ENCODE results near the gene DHRS3.
"Not testable (repeated sequence)": the region's sequence is repeated elsewhere in the genome, so short reads cannot be mapped to it uniquely, and the experiment has no call there.

DHRS3 gene

DNA sequence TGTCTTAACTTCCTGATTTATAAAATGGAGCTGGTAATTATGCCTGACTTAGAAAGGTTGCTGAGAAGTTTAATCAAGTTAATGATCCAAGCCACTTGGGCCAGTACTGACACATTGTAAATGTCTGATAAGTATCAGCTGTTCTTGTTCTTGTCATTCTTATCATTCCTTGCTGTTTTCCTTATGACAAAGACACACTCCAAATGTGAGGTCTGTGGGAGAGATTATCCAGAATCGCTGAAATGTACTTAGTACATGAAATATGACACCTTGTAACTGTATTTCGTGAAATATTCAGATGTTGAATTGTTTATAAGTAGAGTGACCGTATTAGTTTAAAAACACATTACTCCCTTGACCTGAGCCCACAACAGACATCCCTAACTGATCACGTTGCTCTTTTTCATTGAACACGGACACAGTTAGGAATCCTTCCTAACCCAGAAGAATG is 32.0 kb upstream of the DHRS3 start:
- no peaks in the 10 kb centered on the region for H3K9me3 Mint-ChIP-seq
- no peaks in the 10 kb centered on the region for H3K4me1 Mint-ChIP-seq
- H3K27ac Mint-ChIP-seq = no peak overlapping the region
- CTCF ChIA-PET = interaction anchor here (0.9 to 3.3 kb wide), 2 partner anchors 9 to 377 kb away, joined by 3 to 14 read pairs; no protein-coding TSS in a partner anchor
- no peaks in the 10 kb centered on the region for H3K36me3 Mint-ChIP-seq
- no peak for DNase-seq
- H3K27me3 Mint-ChIP-seq = peaks cover 52% of the 10 kb centered on the region
- H3K4me3 Mint-ChIP-seq = no peak overlapping the region

DNA sequence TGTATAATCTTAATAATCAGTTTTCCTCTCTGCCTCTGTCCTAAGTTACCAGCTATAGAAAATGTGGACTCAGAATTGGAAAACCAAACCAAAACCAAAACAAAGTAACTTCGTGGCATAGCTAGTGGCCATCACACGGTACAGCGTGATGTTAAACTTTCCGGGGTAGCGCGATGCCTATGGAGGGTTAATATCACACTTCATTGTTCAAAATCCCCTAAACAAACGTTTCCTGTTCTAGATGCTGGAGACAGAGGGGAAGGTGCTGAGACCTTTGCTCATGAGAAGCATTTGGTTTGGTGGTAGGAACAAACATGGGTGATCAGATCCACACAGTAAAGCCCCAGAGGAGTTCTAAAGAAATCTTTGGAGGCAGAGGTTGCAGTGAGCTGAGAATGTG is 30.7 kb upstream of the DHRS3 start:
- no peaks in the 10 kb centered on the region for H3K9me3 Mint-ChIP-seq

DNA sequence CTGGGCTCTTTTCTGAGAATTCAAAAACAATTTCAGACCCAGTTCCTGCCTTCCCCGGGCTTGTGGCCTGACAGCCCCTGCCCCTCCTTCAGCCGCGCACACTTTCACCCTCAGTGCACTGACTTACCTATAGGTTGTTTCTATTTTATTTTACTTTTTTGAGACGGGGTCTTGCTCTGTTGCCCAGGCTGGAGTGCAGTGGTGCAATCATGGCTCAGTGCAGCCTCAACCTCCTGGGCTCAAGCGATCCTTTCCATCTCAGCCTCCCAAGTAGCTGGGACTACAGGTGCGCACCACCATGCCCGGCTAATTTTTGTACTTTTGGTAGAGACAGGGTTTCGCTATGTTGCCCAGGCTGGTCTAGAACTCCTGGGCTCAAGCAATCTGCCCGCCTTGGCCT is 27.4 kb upstream of the DHRS3 start:
- H3K36me3 Mint-ChIP-seq, H3K27ac Mint-ChIP-seq, H3K4me1 Mint-ChIP-seq, DNase-seq, H3K4me3 Mint-ChIP-seq: not testable (repeated sequence)
- Mint-ChIP-seq H3K9me3 (peaks cover 15% of the 10 kb centered on the region), H3K27me3 (peaks cover 48% of the 10 kb centered on the region)
- CTCF ChIA-PET = interaction anchor here (2.1 kb wide), 1 partner anchor 14 kb away, joined by 7 read pairs; no protein-coding TSS in a partner anchor

More for the DNA sequence above, 30.7 kb upstream of the DHRS3 start:
- Mint-ChIP-seq H3K4me3 (no peak overlapping the region), H3K4me1 (no peaks in the 10 kb centered on the region), H3K36me3 (no peaks in the 10 kb centered on the region), H3K27me3 (peaks cover 65% of the 10 kb centered on the region), H3K27ac (no peak overlapping the region)
- no peak for DNase-seq
- CTCF ChIA-PET = interaction anchor here (3.3 kb wide), 1 partner anchor 10 kb away, joined by 14 read pairs; no protein-coding TSS in a partner anchor

DNA sequence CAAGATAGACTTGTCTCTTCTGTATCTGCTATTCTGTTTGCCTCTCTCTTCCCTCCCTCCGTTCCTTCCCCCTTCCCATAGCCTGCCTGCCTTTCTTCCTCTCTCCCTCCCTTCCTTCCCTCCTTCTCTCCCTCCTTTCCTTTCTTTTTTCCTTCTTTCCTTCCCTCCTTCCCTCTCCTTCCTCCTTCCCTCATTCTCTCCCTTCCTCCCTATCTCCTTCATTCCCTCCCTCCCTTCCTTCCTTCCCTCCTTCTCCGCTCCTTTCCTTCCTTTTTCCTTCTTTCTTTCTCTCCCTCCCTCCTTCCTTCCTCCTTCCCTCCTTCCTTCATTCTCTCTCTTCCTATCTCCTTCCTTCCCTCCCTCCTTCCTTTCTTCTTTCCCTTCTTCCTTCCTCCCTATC is 26.8 kb upstream of the DHRS3 start:
- Mint-ChIP-seq H3K27me3 (peaks cover 45% of the 10 kb centered on the region), H3K4me3 (no peak overlapping the region)
- DNase-seq = no peak

DNA sequence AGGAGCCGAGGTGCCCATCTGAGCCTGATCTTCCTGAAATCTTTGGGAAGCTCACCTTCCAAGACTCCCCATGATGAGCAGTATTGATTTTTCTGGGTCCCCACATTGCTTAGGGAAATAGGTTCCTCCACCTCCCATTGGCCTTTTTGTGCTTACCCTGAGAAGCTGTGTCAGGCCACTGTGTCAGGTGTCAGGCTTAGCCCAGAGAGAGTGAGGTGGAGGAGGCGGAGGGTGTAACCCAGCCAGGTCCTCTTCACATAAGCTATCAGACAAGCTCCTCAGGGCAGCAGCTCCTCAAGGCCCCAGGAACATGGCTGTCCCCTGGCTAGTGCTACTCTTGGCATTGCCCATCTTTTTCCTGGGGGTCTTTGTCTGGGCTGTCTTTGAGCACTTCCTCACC is 26.2 kb upstream of the DHRS3 start:
- peaks cover 43% of the 10 kb centered on the region for H3K27me3 Mint-ChIP-seq
- no peaks in the 10 kb centered on the region for H3K4me1 Mint-ChIP-seq
- DNase-seq = no peak
- H3K9me3 Mint-ChIP-seq = peaks cover 26% of the 10 kb centered on the region
- no peak overlapping the region for H3K27ac Mint-ChIP-seq
- CTCF ChIA-PET = interaction anchor here (0.9 to 1.2 kb wide), 2 partner anchors 15 to 371 kb away, joined by 3 to 4 read pairs; no protein-coding TSS in a partner anchor
- peaks cover 11% of the 10 kb centered on the region for H3K36me3 Mint-ChIP-seq
- no peak overlapping the region for H3K4me3 Mint-ChIP-seq

More for the DNA sequence above, 26.8 kb upstream of the DHRS3 start:
- Mint-ChIP-seq H3K36me3 (peaks cover 9% of the 10 kb centered on the region), H3K9me3 (peaks cover 21% of the 10 kb centered on the region), H3K4me1 (no peaks in the 10 kb centered on the region), H3K27ac (no peak overlapping the region)
- CTCF ChIA-PET = interaction anchor here (0.9 to 1.2 kb wide), 2 partner anchors 14 to 372 kb away, joined by 3 to 4 read pairs; no protein-coding TSS in a partner anchor

DNA sequence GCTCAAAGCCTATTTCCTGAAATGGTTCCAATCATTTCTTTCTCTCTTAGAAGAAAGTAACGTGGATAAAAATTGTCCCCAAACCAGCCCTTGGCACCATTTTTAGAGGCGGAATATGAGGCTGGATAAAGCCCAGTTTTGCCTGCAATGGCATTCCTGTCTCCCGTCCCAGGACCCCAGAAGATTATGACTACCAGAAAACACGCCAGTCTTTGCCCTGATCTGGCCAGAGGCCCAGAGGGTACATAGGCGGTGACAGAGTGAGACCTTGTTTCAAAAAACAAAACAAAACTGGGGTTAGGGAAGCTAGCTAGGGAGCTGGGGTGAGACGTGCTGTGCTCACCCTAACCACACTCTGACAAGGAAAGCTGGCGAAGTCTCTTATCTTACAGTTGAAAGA is 25.8 kb upstream of the DHRS3 start, which contains the start of gene AADACL4:
Gene AADACL4, plus strand, starts transcription at position 301 of the 400 bp plus-strand sequence. CDS start 462 bp downstream, outside the sequence.
- CTCF ChIA-PET = interaction anchor here (0.9 to 1.2 kb wide), 2 partner anchors 15 to 371 kb away, joined by 3 to 4 read pairs; no protein-coding TSS in a partner anchor
- Mint-ChIP-seq H3K4me1 (no peaks in the 10 kb centered on the region), H3K9me3 (peaks cover 28% of the 10 kb centered on the region), H3K36me3 (peaks cover 11% of the 10 kb centered on the region), H3K27ac (no peak within 1 kb of the TSS), H3K27me3 (peaks cover 41% of the 10 kb centered on the region), H3K4me3 (no peak within 1 kb of the TSS)
- DNase-seq = no peak

DNA sequence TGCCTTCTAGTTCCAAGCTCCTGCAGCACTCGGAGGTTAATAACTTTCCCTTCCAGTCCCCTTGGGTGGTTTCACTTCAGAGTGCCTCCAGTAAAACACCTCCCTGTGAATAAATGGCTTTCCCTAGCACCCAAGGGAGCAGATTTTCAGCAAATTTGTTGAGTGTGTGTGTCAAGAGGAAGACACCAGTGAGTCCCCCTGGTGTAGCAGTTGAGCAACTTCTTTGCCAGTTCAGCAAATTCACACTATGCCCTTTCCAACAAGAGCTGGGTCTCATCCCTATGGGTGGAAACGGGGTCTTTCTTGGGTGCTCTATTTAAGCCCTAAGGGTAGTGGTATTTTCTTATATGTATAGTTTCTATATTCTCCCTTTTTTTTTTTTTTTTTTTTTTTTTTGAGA is 25.1 kb upstream of the DHRS3 start:
- H3K4me3 Mint-ChIP-seq = no peak overlapping the region
- H3K36me3 Mint-ChIP-seq = peaks cover 11% of the 10 kb centered on the region
- CTCF ChIA-PET = no interaction called here
- no peaks in the 10 kb centered on the region for H3K4me1 Mint-ChIP-seq
- peaks cover 28% of the 10 kb centered on the region for H3K9me3 Mint-ChIP-seq
- H3K27ac Mint-ChIP-seq = no peak overlapping the region
- DNase-seq = no peak
- H3K27me3 Mint-ChIP-seq = peaks cover 40% of the 10 kb centered on the region

DNA sequence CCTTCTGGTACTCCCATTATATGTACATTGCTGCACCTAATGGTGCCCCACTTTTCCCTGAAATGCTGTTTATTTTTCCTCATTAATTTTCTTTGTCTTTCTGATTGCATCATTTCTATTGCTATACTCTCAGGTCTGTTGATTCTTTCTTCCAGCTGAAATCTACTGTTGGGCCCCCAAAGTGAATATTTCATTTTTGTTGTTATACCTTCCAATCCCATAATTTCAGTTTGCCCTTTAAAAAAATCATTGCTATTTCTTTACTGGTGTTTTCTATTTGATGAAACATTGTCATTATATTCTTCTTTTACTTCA is 22.9 kb upstream of the DHRS3 start:
- H3K36me3 Mint-ChIP-seq = peaks cover 11% of the 10 kb centered on the region
- H3K4me3 Mint-ChIP-seq = no peak overlapping the region
- no peaks in the 10 kb centered on the region for H3K4me1 Mint-ChIP-seq
- H3K27me3 Mint-ChIP-seq = peaks cover 29% of the 10 kb centered on the region
- H3K9me3 Mint-ChIP-seq = peaks cover 28% of the 10 kb centered on the region
- CTCF ChIA-PET = interaction anchor here (0.6 to 2.5 kb wide), 3 partner anchors 18 to 338 kb away, joined by 3 to 7 read pairs (median 3); no protein-coding TSS in a partner anchor
- no peak for DNase-seq
- H3K27ac Mint-ChIP-seq = no peak overlapping the region

DNA sequence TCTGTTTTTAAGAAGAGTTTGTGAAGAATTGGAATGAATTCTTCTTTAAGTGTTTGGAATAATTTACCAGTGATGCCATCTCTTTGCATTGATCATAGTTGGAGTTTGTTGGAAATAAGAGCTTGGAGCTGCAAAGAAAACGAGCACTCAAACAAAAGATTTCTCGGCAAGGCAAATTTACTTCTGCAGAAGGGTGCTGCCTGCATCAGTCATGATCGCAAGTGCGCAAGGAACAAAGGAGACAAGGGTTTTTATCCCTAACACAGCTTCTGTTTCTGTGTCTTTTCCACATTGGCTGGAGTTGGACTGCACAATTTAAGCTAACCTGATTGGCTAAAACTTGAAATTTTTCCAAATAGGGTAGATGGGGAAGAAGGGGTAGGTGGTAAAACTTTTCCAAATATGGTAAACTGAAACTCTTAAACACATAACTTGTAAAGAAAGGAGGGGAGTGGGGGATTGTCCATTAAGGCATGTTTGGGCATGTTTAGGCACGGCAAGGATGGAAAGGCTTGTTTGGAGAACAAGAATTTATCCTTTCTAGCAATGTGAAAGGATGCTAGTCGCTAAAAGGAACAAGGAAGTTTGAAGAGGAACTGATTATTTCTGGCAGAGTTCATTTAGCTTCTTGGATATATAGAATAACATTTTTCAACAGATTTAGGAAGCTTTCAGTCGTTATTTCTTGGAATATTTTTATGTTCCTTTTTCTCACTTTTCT is 22.4 kb upstream of the DHRS3 start:
- no peak overlapping the region for H3K27ac Mint-ChIP-seq
- peaks cover 28% of the 10 kb centered on the region for H3K9me3 Mint-ChIP-seq
- CTCF ChIA-PET = interaction anchor here (1.4 to 2.5 kb wide), 2 partner anchors 18 to 363 kb away, joined by 3 to 7 read pairs; no protein-coding TSS in a partner anchor
- H3K27me3 Mint-ChIP-seq = peaks cover 25% of the 10 kb centered on the region
- H3K36me3 Mint-ChIP-seq = peaks cover 11% of the 10 kb centered on the region
- DNase-seq = no peak
- H3K4me1 Mint-ChIP-seq = no peaks in the 10 kb centered on the region
- H3K4me3 Mint-ChIP-seq = no peak overlapping the region

DNA sequence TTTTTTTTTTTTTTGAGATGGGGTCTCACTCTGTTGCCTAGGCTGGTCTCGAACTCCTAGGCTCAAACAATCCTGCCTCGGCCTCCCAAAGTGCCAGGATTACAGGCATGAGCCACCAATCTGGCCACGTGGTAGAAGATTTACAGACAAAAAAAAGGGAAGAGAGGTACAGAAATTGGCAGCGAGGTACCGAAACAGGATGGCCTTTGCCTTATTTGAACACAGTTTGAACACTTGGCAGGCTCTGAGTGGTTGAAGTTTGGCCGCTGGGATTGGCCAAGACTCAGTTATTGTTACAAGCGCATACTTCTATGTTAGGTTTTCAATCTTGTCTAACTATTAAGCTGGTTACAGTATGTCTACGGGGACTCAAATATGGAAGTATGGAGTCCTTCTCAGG is 19.7 kb upstream of the DHRS3 start:
- H3K36me3 Mint-ChIP-seq = peaks cover 11% of the 10 kb centered on the region

DNA sequence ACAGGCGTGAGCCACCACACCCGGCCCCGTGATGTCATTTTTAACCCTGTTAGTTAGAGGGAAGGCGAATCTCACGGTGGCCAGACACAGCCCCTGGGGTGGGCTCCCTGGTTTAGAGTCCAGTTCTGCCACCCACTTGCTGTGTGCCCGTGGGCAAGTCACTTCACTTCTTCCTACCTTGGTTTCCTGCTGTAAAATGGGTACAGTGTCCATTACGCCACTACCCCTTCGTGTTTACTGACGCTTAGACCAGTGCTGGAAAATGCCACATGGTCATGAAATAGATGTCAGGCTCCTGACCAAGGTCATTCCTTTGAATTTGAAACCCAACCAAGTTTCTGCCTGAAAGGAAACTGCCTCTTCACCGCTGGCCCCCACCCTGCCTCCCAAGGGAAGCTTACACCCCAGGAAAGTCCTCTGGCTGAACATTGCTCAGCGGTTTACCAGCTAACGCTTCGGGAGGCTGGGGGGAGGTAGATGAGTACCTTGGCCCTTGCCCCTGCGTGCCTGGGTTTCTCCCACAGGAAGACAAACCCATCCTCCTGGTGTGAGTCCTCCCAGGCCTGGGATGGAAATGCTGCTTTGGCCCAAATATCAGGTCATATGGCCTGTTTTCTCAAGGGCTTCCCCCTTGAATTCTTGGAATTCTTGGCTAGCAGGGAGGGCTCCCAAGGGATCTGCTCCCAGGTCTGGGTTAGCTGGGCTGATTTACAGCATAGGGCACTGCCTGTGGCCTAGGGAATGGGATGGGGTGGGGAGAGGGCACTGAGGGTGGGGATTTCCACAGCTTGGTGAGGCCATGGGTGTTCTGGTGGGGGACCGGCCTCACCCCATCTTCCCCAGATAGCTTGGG is 18.3 kb upstream of the DHRS3 start:
- CTCF ChIA-PET = no interaction called here

More for the DNA sequence above, 19.7 kb upstream of the DHRS3 start:
- Mint-ChIP-seq H3K4me1 (peaks cover 8% of the 10 kb centered on the region), H3K9me3 (peaks cover 26% of the 10 kb centered on the region), H3K27me3 (peaks cover 20% of the 10 kb centered on the region), H3K27ac (no peak overlapping the region), H3K4me3 (no peak overlapping the region)
- CTCF ChIA-PET = no interaction called here
- DNase-seq = no peak

DNA sequence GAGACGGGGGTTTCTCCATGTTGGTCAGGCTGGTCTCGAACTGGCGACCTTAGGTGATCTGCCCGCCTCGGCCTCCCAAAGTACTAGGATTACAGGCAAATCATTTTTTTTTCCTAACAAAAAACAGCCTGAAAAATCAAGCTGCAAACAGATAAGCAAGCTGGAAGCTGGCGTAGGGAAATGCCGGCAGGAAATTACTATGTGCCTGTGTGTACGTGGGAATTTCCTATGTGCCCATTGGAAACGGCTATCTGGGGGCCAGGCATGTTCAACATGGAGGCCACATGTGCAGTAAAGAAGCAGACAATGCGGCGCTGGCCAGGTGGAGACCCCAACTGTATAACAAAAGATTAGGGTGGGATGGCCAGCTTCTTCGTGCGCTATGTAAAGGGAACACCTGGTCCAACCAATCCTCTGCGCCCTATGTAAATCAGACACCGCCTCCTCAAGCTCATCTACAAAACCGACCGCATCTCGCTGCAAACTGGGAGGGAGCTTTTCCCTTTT is 16.7 kb upstream of the DHRS3 start:
- Mint-ChIP-seq H3K9me3 (peaks cover 7% of the 10 kb centered on the region), H3K36me3 (peaks cover 2% of the 10 kb centered on the region), H3K27me3 (peaks cover 42% of the 10 kb centered on the region), H3K4me3 (no peak overlapping the region), H3K4me1 (peaks cover 11% of the 10 kb centered on the region), H3K27ac (no peak overlapping the region)
- DNase-seq = no peak
- CTCF ChIA-PET = interaction anchor here (0.6 to 1.1 kb wide), 2 partner anchors 24 to 321 kb away, joined by 3 read pairs; no protein-coding TSS in a partner anchor

More for the DNA sequence above, 18.3 kb upstream of the DHRS3 start:
- peaks cover 11% of the 10 kb centered on the region for H3K36me3 Mint-ChIP-seq
- H3K27me3 Mint-ChIP-seq = peaks cover 28% of the 10 kb centered on the region
- H3K4me1 Mint-ChIP-seq = peaks cover 8% of the 10 kb centered on the region
- DNase-seq = no peak
- no peak overlapping the region for H3K4me3 Mint-ChIP-seq
- H3K9me3 Mint-ChIP-seq = peaks cover 21% of the 10 kb centered on the region
- no peak overlapping the region for H3K27ac Mint-ChIP-seq

DNA sequence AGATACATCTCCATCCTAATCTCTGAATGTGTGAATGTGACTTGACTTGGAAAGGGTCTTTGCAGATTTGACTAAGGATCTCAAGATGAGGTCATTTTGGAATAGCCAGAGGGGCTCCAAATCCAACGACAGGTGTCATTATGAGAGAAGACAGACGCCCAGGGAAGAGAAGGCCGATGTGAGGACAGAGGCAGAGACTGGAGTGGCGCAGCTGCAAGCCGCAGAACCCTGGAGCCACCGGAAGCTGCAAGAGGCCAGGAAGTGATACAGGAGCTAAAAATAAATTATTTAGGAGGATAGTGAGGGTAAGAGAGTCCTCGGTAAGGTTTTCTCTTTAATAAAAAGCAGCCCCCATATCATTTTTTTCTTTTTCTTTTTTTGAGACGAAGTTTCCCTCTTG is 16.1 kb upstream of the DHRS3 start:
- H3K27ac Mint-ChIP-seq = no peak overlapping the region

DNA sequence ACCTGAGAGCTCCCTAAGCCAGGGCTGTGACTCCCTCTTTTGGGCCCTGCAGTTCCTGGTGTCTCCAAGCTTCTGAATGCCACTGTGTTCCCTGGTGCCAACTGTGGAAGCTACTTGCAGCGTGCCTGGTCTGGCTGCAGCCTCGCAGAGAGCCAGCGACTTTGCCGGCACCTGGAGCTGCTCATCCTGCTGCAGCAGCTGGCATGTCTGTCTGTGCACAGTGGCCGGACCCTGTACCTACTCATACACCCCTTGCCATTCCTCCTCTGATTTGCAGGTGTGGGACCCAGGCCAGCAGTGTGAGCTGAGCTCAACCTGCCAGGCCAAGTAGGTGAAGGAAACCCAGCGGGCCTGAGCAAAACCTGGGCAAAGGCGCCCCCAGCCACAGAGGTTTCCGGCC is 13.6 kb upstream of the DHRS3 start:
- peaks cover 21% of the 10 kb centered on the region for H3K4me1 Mint-ChIP-seq
- H3K36me3 Mint-ChIP-seq = no peaks in the 10 kb centered on the region
- CTCF ChIA-PET = interaction anchor here (0.8 to 3.3 kb wide), 5 partner anchors 27 to 371 kb away, joined by 3 to 16 read pairs (median 4); no protein-coding TSS in a partner anchor
- peaks cover 47% of the 10 kb centered on the region for H3K27me3 Mint-ChIP-seq
- no peak overlapping the region for H3K27ac Mint-ChIP-seq
- no peak for DNase-seq
- H3K9me3 Mint-ChIP-seq = no peaks in the 10 kb centered on the region
- no peak overlapping the region for H3K4me3 Mint-ChIP-seq

More for the DNA sequence above, 16.1 kb upstream of the DHRS3 start:
- H3K4me3 Mint-ChIP-seq = no peak overlapping the region
- peaks cover 48% of the 10 kb centered on the region for H3K27me3 Mint-ChIP-seq
- no peaks in the 10 kb centered on the region for H3K36me3 Mint-ChIP-seq
- CTCF ChIA-PET = no interaction called here
- peaks cover under 1% of the 10 kb centered on the region for H3K9me3 Mint-ChIP-seq
- no peak for DNase-seq
- H3K4me1 Mint-ChIP-seq = peaks cover 11% of the 10 kb centered on the region
